Renal cortical epithelial cell (primary cell): ENCODE results near the gene IL1RAP. TPM values are rescaled to one million over a fixed set of nuclear protein-coding genes. Genes with fewer than 3 reads are reported as not detected.

Experiments used
- DNase-seq: peaks from one replicate; pipeline ENCODE4 v3.0.0-alpha.2; 2011; ENCODE audit warnings: low read depth
- total RNA-seq: library from RNA; depleted of rRNA; stranded (reverse); fragments of >200 nt; gene quantifications from 2 replicates; pipeline ENCODE4 v1.2.3, GENCODE V29; 2014

IL1RAP gene
- total RNA-seq, 1 donor from 2014 or later = 16.1 TPM

GRCh38 chr3:190541560-190541959, 27.7 kb downstream of the IL1RAP start:
- DNase-seq = peak; percentile 27

GRCh38 chr3:190542846-190543245, 29.0 kb downstream of the IL1RAP start:
- DNase-seq = no peak

- peak; percentile 22 for DNase-seq
Observed at GRCh38 chr3:190543671-190544070, 29.8 kb downstream of the IL1RAP start.

- no peak for DNase-seq
Observed at GRCh38 chr3:190545191-190545590, 31.3 kb downstream of the IL1RAP start.

- no peak for DNase-seq
Observed at GRCh38 chr3:190546881-190547510, 33.1 kb downstream of the IL1RAP start.

GRCh38 chr3:190548031-190548656, 34.3 kb downstream of the IL1RAP start:
- DNase-seq = no peak

GRCh38 chr3:190552021-190552420, 38.1 kb downstream of the IL1RAP start:
- DNase-seq = no peak

- no peak for DNase-seq
Observed at GRCh38 chr3:190552969-190553759, 39.3 kb downstream of the IL1RAP start.

- no peak for DNase-seq
Observed at GRCh38 chr3:190554197-190554596, 40.3 kb downstream of the IL1RAP start.

GRCh38 chr3:190556351-190556750, 42.5 kb downstream of the IL1RAP start:
- DNase-seq = no peak

GRCh38 chr3:190557296-190557695, 43.4 kb downstream of the IL1RAP start:
- no peak for DNase-seq

- no peak for DNase-seq
Observed at GRCh38 chr3:190558316-190558715, 44.4 kb downstream of the IL1RAP start.

- DNase-seq = no peak
Observed at GRCh38 chr3:190558796-190559195, 44.9 kb downstream of the IL1RAP start.

GRCh38 chr3:190560013-190560895, 46.4 kb downstream of the IL1RAP start:
- DNase-seq = peak; percentile 23

- peak; percentile 26 for DNase-seq
Observed at GRCh38 chr3:190562866-190563510, 49.1 kb downstream of the IL1RAP start.

- DNase-seq = no peak
Observed at GRCh38 chr3:190564175-190564574, 50.3 kb downstream of the IL1RAP start.

GRCh38 chr3:190566043-190566933, 52.4 kb downstream of the IL1RAP start:
- DNase-seq = peak; percentile 100

- DNase-seq = no peak
Observed at GRCh38 chr3:190568036-190568435, 54.2 kb downstream of the IL1RAP start.

GRCh38 chr3:190574473-190574872, 60.6 kb downstream of the IL1RAP start:
- DNase-seq = no peak

GRCh38 chr3:190575437-190576185, 61.7 kb downstream of the IL1RAP start:
- no peak for DNase-seq
